GM12874 (cell line): ENCODE results near the gene MTMR3.

Source experiments
- TF ChIP-seq, protein P1 (sequence below): IDR thresholded peaks from 2 replicates; pipeline ENCODE4 v1.5.1; 2011; ENCODE audit warnings: low read depth, mild to moderate bottlenecking, control low read depth, low read length, moderate library complexity; ENCODE audit not compliant: insufficient read depth

The MTMR3 gene

DNA sequence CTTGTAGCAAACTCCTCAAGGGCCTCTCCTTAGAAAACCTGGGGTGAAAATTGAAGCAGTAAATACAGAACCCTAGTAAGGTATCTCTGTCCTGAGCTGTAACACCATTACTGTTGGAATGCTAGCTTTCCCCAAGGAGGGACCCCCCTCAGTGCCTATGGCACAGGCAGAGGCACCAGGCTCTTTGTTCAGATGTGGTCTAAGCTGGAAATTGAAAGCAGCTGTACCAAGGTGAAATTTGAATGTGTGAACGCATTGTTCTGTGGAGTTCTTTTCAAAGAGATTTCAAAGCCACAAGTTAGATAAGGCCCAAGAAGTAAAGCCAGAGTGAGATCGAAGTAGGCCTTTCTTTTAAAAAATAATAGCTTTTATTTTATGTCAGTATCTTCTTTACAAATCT lies 125.4 kb downstream of the MTMR3 start:
- TF ChIP-seq, protein P1, sequence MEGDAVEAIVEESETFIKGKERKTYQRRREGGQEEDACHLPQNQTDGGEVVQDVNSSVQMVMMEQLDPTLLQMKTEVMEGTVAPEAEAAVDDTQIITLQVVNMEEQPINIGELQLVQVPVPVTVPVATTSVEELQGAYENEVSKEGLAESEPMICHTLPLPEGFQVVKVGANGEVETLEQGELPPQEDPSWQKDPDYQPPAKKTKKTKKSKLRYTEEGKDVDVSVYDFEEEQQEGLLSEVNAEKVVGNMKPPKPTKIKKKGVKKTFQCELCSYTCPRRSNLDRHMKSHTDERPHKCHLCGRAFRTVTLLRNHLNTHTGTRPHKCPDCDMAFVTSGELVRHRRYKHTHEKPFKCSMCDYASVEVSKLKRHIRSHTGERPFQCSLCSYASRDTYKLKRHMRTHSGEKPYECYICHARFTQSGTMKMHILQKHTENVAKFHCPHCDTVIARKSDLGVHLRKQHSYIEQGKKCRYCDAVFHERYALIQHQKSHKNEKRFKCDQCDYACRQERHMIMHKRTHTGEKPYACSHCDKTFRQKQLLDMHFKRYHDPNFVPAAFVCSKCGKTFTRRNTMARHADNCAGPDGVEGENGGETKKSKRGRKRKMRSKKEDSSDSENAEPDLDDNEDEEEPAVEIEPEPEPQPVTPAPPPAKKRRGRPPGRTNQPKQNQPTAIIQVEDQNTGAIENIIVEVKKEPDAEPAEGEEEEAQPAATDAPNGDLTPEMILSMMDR: no peak

- TF ChIP-seq, protein P1: no peak
Observed at GRCh38 chr22:30009478-30009877, 126.5 kb downstream of the MTMR3 start.

GRCh38 chr22:30010789-30011405 lies 127.9 kb downstream of the MTMR3 start:
- TF ChIP-seq, protein P1: no peak

- TF ChIP-seq, protein P1: no peak
Observed at GRCh38 chr22:30013201-30013600, 130.2 kb downstream of the MTMR3 start.

GRCh38 chr22:30014244-30014643 lies 131.3 kb downstream of the MTMR3 start:
- TF ChIP-seq, protein P1: no peak

DNA sequence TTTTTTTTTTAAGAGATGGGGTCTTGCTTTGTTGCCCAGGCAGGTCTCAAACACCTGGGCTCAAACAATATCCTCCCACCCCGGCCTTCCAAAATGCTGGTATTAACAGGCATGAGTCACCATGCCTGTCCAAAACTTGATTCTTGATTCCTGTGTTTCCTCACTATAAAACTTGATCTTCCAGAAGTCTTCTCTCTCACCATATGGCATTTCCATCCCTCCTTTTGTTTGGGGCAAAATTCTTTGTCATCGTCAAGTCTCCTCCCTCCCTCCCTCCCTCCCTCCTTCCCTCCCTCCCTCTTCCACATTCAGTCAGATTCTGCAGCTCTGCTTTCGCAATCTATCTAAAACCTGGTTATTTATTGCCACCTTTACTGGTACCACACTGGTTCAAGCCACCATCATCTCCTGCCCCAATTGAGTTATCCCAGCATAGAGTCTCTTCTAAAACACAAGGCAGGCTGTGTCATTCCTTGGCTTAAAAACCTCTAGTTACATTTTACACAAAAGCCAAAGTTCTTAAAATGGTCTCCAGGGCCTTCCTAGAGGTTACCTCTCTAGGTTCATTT lies 132.3 kb downstream of the MTMR3 start:
- TF ChIP-seq, protein P1: no peak

- TF ChIP-seq, protein P1: no peak
Observed at GRCh38 chr22:30015846-30016245, 132.9 kb downstream of the MTMR3 start.

DNA sequence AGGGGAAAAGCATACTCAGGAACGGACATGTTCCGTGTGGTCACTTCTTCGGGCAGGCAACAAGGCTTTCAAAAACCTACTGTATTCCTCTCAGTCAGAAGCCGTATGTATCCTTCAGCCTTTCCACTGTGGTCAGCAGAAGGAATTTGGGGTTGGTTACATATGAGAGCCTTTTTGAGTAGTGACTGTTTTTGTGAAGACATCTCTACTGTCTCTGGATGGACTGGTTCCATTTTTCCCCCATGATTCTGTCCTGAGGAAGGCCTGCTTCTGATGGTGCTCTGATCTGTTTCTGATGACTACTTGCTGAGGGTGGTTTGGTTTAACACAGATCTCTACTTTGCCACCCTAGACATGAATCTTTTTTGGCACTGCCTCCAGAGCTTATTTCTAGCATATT lies 133.6 kb downstream of the MTMR3 start:
- TF ChIP-seq, protein P1: no peak
